Measurements from ENCODE around the gene C4orf50. TPM values are rescaled to one million over a fixed set of nuclear protein-coding genes. Genes with fewer than 3 reads are reported as not detected.

The C4orf50 gene
- total and polyA plus RNA-seq, 2 of the 4 experiments (the other 2 are of a cell fraction): not detected

GRCh38 chr4:6012200-6012599 lies 6.0 kb downstream of the C4orf50 start:
- dilution Hi-C loops (cut with HindIII; ENCODE audit: low sequenced_read_pairs, unreplicated experiment) (no loop called here), in situ Hi-C loops (cut with MboI; ENCODE audit: low sequenced_read_pairs) (no loop called here), intact Hi-C loops (cut with micrococcal nuclease) (no loop called here)
- no peak overlapping the region for H2BK20ac ChIP-seq (ENCODE audit: low read depth, low read length)
- no peaks in the 10 kb centered on the region for H3K9me3 ChIP-seq (ENCODE audit: control insufficient read depth, insufficient read depth, low read length)
- no peak overlapping the region for H3K56ac ChIP-seq (ENCODE audit: extremely low read depth, insufficient read depth, low read length)
- H4K20me1 ChIP-seq (ENCODE audit: insufficient read depth, low read length): no peaks in the 10 kb centered on the region
- TF ChIP-seq RFX5 (IDR thresholded peaks at IDR 0.05; ENCODE audit: low read depth, low read length) (no peak), NFE2L2 (IDR thresholded peaks at IDR 0.05; ENCODE audit: low read depth, low read length) (no peak), MXI1 (IDR thresholded peaks at IDR 0.05; ENCODE audit: borderline replicate concordance, low read depth, low read length) (no peak), CEBPB (IDR thresholded peaks at IDR 0.05; ENCODE audit: low read depth, low read length) (no peak), SMC3 (IDR thresholded peaks at IDR 0.05; ENCODE audit: low read depth, low read length) (no peak)
- TF ChIP-seq, protein P1, sequence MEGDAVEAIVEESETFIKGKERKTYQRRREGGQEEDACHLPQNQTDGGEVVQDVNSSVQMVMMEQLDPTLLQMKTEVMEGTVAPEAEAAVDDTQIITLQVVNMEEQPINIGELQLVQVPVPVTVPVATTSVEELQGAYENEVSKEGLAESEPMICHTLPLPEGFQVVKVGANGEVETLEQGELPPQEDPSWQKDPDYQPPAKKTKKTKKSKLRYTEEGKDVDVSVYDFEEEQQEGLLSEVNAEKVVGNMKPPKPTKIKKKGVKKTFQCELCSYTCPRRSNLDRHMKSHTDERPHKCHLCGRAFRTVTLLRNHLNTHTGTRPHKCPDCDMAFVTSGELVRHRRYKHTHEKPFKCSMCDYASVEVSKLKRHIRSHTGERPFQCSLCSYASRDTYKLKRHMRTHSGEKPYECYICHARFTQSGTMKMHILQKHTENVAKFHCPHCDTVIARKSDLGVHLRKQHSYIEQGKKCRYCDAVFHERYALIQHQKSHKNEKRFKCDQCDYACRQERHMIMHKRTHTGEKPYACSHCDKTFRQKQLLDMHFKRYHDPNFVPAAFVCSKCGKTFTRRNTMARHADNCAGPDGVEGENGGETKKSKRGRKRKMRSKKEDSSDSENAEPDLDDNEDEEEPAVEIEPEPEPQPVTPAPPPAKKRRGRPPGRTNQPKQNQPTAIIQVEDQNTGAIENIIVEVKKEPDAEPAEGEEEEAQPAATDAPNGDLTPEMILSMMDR (conservative IDR thresholded peaks at IDR 0.05; ENCODE audit: low read depth, low read length): no peak
- DNase-seq: no peak
- H4K8ac ChIP-seq (ENCODE audit: low read depth in 2 of 2, low read length in 2 of 2): no peak overlapping the region
- H3K9me1 ChIP-seq (ENCODE audit: insufficient read depth, low read length): no peaks in the 10 kb centered on the region
- no peaks in the 10 kb centered on the region for H3K4me1 ChIP-seq (ENCODE audit: control insufficient read depth, insufficient read depth, low read length)
- no peaks in the 10 kb centered on the region for H3K36me3 ChIP-seq (ENCODE audit: control insufficient read depth, insufficient read depth, low read length)
- no peak overlapping the region for H3K14ac ChIP-seq (replicated peaks; ENCODE audit: low read depth, low read length)
- H2AK5ac ChIP-seq (ENCODE audit: low read depth, low read length): no peak overlapping the region
- no peak overlapping the region for H2BK15ac ChIP-seq (ENCODE audit: low read depth, low read length)
- no peak overlapping the region for H3K27ac ChIP-seq (ENCODE audit: insufficient read depth, low read length)
- H3K79me1 ChIP-seq (ENCODE audit: low read depth in 1 of 2, low read length in 2 of 2): no peaks in the 10 kb centered on the region
- no peak overlapping the region for H2BK120ac ChIP-seq (ENCODE audit: low read depth, low read length)
- no peaks in the 10 kb centered on the region; the same call in 1 of the 2 replicates for H3K27me3 ChIP-seq (ENCODE audit: control insufficient read depth, insufficient read depth, low read length)
- H3K9ac ChIP-seq (ENCODE audit: low read depth, low read length): no peak overlapping the region
- ChIA-PET CTCF (interaction anchor here (1.8 kb wide), 1 partner anchor 15 kb away, joined by 5 read pairs; no protein-coding TSS in a partner anchor), POLR2A (ENCODE audit: unreplicated experiment) (no interaction called here)
- H4K5ac ChIP-seq (ENCODE audit: low read depth, low read length): no peak overlapping the region
- no peak overlapping the region for H3K23ac ChIP-seq (ENCODE audit: low read depth, low read length)
- no peak overlapping the region for H3K18ac ChIP-seq (ENCODE audit: low read depth, low read length)
- H2AFZ ChIP-seq (replicated peaks; ENCODE audit: low read length, poor library complexity): no peak overlapping the region
- ATAC-seq (ENCODE audit: low read depth): no peak
- H4K91ac ChIP-seq (ENCODE audit: insufficient read depth, low read depth, low read length): no peak overlapping the region
- no peak overlapping the region for H3K4ac ChIP-seq (ENCODE audit: low read depth, low read length)
- no peak overlapping the region for H3K4me2 ChIP-seq (ENCODE audit: low read depth, low read length)
- BruUV-seq (replicated peaks): no TSS peak
- H2AK9ac ChIP-seq (replicated peaks; ENCODE audit: low read depth, low read length, poor library complexity): no peak overlapping the region
- no CpG with 5 or more reads among the region's 5 CpGs for WGBS, 2 experiments (ENCODE audit: extremely low coverage in 2 of 2, insufficient read length in 1 of 2)
- H2BK5ac ChIP-seq (ENCODE audit: low read depth, low read length, poor library complexity, severe bottlenecking): no peak overlapping the region
- no peak overlapping the region for H3K4me3 ChIP-seq (ENCODE audit: insufficient read depth, low read depth, low read length)

Measured in IMR-90 (cell line).